Astrocyte (in vitro differentiated cells and primary cell): ENCODE measurements around the gene GGCT.

Experiments used
- EZH2 ChIP-seq: IDR thresholded peaks from 2 replicates; pipeline ENCODE4 v1.6.1; 2012; ENCODE audit warnings: mild to moderate bottlenecking, low read length, inconsistent platforms; ENCODE audit not compliant: insufficient read depth
- TF ChIP-seq, protein P1 (sequence below): IDR thresholded peaks from 2 replicates; pipeline ENCODE4 v1.5.1; 2011; ENCODE audit warnings: low read depth, mild to moderate bottlenecking, inconsistent platforms, low read length, moderate library complexity; ENCODE audit not compliant: insufficient read depth

DNA sequence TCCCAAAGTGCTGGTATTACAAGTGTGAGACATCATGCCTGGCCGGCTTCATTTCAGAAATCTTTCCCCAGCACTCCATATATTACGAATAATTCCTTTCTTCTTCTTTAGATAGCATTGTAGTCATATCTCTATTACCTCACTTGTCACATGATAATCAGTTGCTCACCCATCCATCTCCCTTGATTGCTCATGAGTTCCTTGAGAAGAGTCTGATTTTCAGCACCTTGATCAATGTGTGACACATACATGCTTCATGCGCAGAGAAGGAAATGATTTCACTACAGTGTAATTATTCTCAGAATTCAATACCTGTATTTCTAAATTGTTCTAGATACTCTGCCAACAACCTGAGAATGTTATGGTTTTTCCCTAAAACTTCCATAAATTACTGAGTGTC is 26.7 kb upstream of the GGCT start:
- TF ChIP-seq, protein P1, sequence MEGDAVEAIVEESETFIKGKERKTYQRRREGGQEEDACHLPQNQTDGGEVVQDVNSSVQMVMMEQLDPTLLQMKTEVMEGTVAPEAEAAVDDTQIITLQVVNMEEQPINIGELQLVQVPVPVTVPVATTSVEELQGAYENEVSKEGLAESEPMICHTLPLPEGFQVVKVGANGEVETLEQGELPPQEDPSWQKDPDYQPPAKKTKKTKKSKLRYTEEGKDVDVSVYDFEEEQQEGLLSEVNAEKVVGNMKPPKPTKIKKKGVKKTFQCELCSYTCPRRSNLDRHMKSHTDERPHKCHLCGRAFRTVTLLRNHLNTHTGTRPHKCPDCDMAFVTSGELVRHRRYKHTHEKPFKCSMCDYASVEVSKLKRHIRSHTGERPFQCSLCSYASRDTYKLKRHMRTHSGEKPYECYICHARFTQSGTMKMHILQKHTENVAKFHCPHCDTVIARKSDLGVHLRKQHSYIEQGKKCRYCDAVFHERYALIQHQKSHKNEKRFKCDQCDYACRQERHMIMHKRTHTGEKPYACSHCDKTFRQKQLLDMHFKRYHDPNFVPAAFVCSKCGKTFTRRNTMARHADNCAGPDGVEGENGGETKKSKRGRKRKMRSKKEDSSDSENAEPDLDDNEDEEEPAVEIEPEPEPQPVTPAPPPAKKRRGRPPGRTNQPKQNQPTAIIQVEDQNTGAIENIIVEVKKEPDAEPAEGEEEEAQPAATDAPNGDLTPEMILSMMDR = no peak
- no peak for TF ChIP-seq EZH2
